Measurements from ENCODE around the gene IMMP2L. TPM values are rescaled to one million over a fixed set of nuclear protein-coding genes. Genes with fewer than 3 reads are reported as not detected.

IMMP2L gene
- total and polyA plus RNA-seq, 2 of the 4 experiments (the other 2 are of a cell fraction): 5.8 to 9.3 TPM

GRCh38 chr7:110962826-110963225 lies 599.5 kb downstream of the IMMP2L start:
- H2AFZ ChIP-seq (replicated peaks; ENCODE audit: low read length, poor library complexity): no peak overlapping the region
- H3K9me1 ChIP-seq (ENCODE audit: insufficient read depth, low read length): no peaks in the 10 kb centered on the region
- H3K9me3 ChIP-seq (ENCODE audit: control insufficient read depth, insufficient read depth, low read length): no peaks in the 10 kb centered on the region
- dilution Hi-C loops (cut with HindIII; ENCODE audit: low sequenced_read_pairs, unreplicated experiment) (no loop called here), in situ Hi-C loops (cut with MboI; ENCODE audit: low sequenced_read_pairs) (no loop called here), intact Hi-C loops (cut with micrococcal nuclease) (no loop called here)
- WGBS, 2 experiments (ENCODE audit: extremely low coverage in 2 of 2, insufficient read length in 1 of 2): 64% methylated on average over 1 of the region's 3 CpGs; no CpG with 5 or more reads in 1 of the 2 experiments
- no TSS peak for BruUV-seq (replicated peaks)
- H3K56ac ChIP-seq (ENCODE audit: extremely low read depth, insufficient read depth, low read length): no peak overlapping the region
- H2BK5ac ChIP-seq (ENCODE audit: low read depth, low read length, poor library complexity, severe bottlenecking): no peak overlapping the region
- no peak overlapping the region for H4K91ac ChIP-seq (ENCODE audit: insufficient read depth, low read depth, low read length)
- H3K27ac ChIP-seq (ENCODE audit: insufficient read depth, low read length): no peak overlapping the region
- ATAC-seq (ENCODE audit: low read depth) (no peak), DNase-seq (no peak)
- H2BK120ac ChIP-seq (ENCODE audit: low read depth, low read length): no peak overlapping the region
- H3K14ac ChIP-seq (replicated peaks; ENCODE audit: low read depth, low read length): no peak overlapping the region
- ChIA-PET CTCF (no interaction called here), POLR2A (ENCODE audit: unreplicated experiment) (no interaction called here)
- no peak overlapping the region for H3K4me2 ChIP-seq (ENCODE audit: low read depth, low read length)
- H3K27me3 ChIP-seq (ENCODE audit: control insufficient read depth, insufficient read depth, low read length): no peaks in the 10 kb centered on the region
- no peak overlapping the region for H3K9ac ChIP-seq (ENCODE audit: low read depth, low read length)
- no peaks in the 10 kb centered on the region for H3K36me3 ChIP-seq (ENCODE audit: control insufficient read depth, insufficient read depth, low read length)
- H2BK20ac ChIP-seq (ENCODE audit: low read depth, low read length): no peak overlapping the region
- H4K5ac ChIP-seq (ENCODE audit: low read depth, low read length): no peak overlapping the region
- TF ChIP-seq MAZ (IDR thresholded peaks at IDR 0.05; ENCODE audit: borderline replicate concordance, low read depth, low read length) (no peak), BHLHE40 (IDR thresholded peaks at IDR 0.05; ENCODE audit: low read depth, low read length) (no peak), RFX5 (IDR thresholded peaks at IDR 0.05; ENCODE audit: low read depth, low read length) (no peak), ELK1 (IDR thresholded peaks at IDR 0.05; ENCODE audit: borderline replicate concordance, low read depth, low read length) (no peak), RCOR1 (IDR thresholded peaks at IDR 0.05; ENCODE audit: insufficient replicate concordance, low read length) (no peak), POLR2A (IDR thresholded peaks at IDR 0.05; ENCODE audit: low read depth, low read length) (no peak), FOS (IDR thresholded peaks at IDR 0.05; ENCODE audit: low read depth, low read length) (no peak), SMC3 (IDR thresholded peaks at IDR 0.05; ENCODE audit: low read depth, low read length) (no peak), CHD1 (IDR thresholded peaks at IDR 0.05; ENCODE audit: low read depth, low read length) (no peak), MXI1 (IDR thresholded peaks at IDR 0.05; ENCODE audit: borderline replicate concordance, low read depth, low read length) (no peak), USF2 (IDR thresholded peaks at IDR 0.05; ENCODE audit: low read depth, low read length) (no peak), CTCF (conservative IDR thresholded peaks at IDR 0.05; ENCODE audit: low read depth, low read length) (no peak), NFE2L2 (IDR thresholded peaks at IDR 0.05; ENCODE audit: low read depth, low read length) (no peak), CEBPB (IDR thresholded peaks at IDR 0.05; ENCODE audit: low read depth, low read length) (no peak)
- H2AK5ac ChIP-seq (ENCODE audit: low read depth, low read length): no peak overlapping the region
- no peak overlapping the region for H3K18ac ChIP-seq (ENCODE audit: low read depth, low read length)
- H3K4me1 ChIP-seq (ENCODE audit: control insufficient read depth, insufficient read depth, low read length): peaks cover 2% of the 10 kb centered on the region; the same call in 1 of the 2 replicates
- H4K20me1 ChIP-seq (ENCODE audit: insufficient read depth, low read length): no peaks in the 10 kb centered on the region
- H3K4me3 ChIP-seq (ENCODE audit: insufficient read depth, low read depth, low read length): no peak overlapping the region
- H2BK15ac ChIP-seq (ENCODE audit: low read depth, low read length): no peak overlapping the region
- H3K4ac ChIP-seq (ENCODE audit: low read depth, low read length): no peak overlapping the region
- H2AK9ac ChIP-seq (replicated peaks; ENCODE audit: low read depth, low read length, poor library complexity): no peak overlapping the region
- H4K8ac ChIP-seq (ENCODE audit: low read depth in 2 of 2, low read length in 2 of 2): no peak overlapping the region
- H3K79me1 ChIP-seq (ENCODE audit: low read depth in 1 of 2, low read length in 2 of 2): no peaks in the 10 kb centered on the region
- H3K23ac ChIP-seq (ENCODE audit: low read depth, low read length): no peak overlapping the region
